ENCODE measurements around the gene ACE2.

ACE2 gene

GRCh38 chrX:15619053-15619755, 18.4 kb upstream of the ACE2 start:
- Histone ChIP-seq H3K36me3 (ENCODE audit: insufficient read depth) (no peaks in the 10 kb centered on the region), H3K27me3 (ENCODE audit: insufficient read depth, low read depth) (no peaks in the 10 kb centered on the region), H2AFZ (ENCODE audit: low read depth) (no peak overlapping the region), H4K20me1 (ENCODE audit: insufficient read depth) (no peaks in the 10 kb centered on the region), H3K4me3 (IDR thresholded peaks at IDR 0.05; ENCODE audit: insufficient read depth, low read depth, low read length) (no peak overlapping the region), H3K79me2 (ENCODE audit: insufficient read depth, low read depth) (no peaks in the 10 kb centered on the region), H3K27ac (no peak overlapping the region), H3K9ac (no peak overlapping the region), H3K4me1 (ENCODE audit: low read depth, poor library complexity, severe bottlenecking) (no peaks in the 10 kb centered on the region), H3K4me2 (no peak overlapping the region)
- no peak for TF ChIP-seq CTCF (conservative IDR thresholded peaks at IDR 0.05; ENCODE audit: low read depth, low read length)

GRCh38 chrX:15617111-15617510, 16.4 kb upstream of the ACE2 start:
- Histone ChIP-seq H3K4me1 (ENCODE audit: low read depth, poor library complexity, severe bottlenecking) (no peaks in the 10 kb centered on the region), H4K20me1 (ENCODE audit: insufficient read depth) (no peaks in the 10 kb centered on the region), H3K27me3 (ENCODE audit: insufficient read depth, low read depth) (no peaks in the 10 kb centered on the region), H3K27ac (no peak overlapping the region), H3K79me2 (ENCODE audit: insufficient read depth, low read depth) (no peaks in the 10 kb centered on the region), H3K4me3 (IDR thresholded peaks at IDR 0.05; ENCODE audit: insufficient read depth, low read depth, low read length) (no peak overlapping the region), H3K4me2 (no peak overlapping the region), H3K9ac (no peak overlapping the region), H3K36me3 (ENCODE audit: insufficient read depth) (no peaks in the 10 kb centered on the region), H2AFZ (ENCODE audit: low read depth) (no peak overlapping the region)
- TF ChIP-seq CTCF (conservative IDR thresholded peaks at IDR 0.05; ENCODE audit: low read depth, low read length): no peak

GRCh38 chrX:15616531-15616930, 15.8 kb upstream of the ACE2 start:
- Histone ChIP-seq H3K27me3 (ENCODE audit: insufficient read depth, low read depth) (no peaks in the 10 kb centered on the region), H4K20me1 (ENCODE audit: insufficient read depth) (no peaks in the 10 kb centered on the region), H2AFZ (ENCODE audit: low read depth) (no peak overlapping the region), H3K36me3 (ENCODE audit: insufficient read depth) (no peaks in the 10 kb centered on the region), H3K27ac (no peak overlapping the region), H3K79me2 (ENCODE audit: insufficient read depth, low read depth) (no peaks in the 10 kb centered on the region), H3K9ac (no peak overlapping the region), H3K4me1 (ENCODE audit: low read depth, poor library complexity, severe bottlenecking) (no peaks in the 10 kb centered on the region), H3K4me3 (IDR thresholded peaks at IDR 0.05; ENCODE audit: insufficient read depth, low read depth, low read length) (no peak overlapping the region), H3K4me2 (no peak overlapping the region)
- TF ChIP-seq CTCF (conservative IDR thresholded peaks at IDR 0.05; ENCODE audit: low read depth, low read length): no peak

GRCh38 chrX:15607067-15607466, 6.3 kb upstream of the ACE2 start:
- H3K9ac ChIP-seq: no peak overlapping the region
- no peak for TF ChIP-seq CTCF (conservative IDR thresholded peaks at IDR 0.05; ENCODE audit: low read depth, low read length)
- H3K27ac ChIP-seq: no peak overlapping the region
- no peak overlapping the region for H2AFZ ChIP-seq (ENCODE audit: low read depth)
- no peaks in the 10 kb centered on the region for H3K27me3 ChIP-seq (ENCODE audit: insufficient read depth, low read depth)
- no peak overlapping the region for H3K4me3 ChIP-seq (IDR thresholded peaks at IDR 0.05; ENCODE audit: insufficient read depth, low read depth, low read length)
- H3K79me2 ChIP-seq (ENCODE audit: insufficient read depth, low read depth): no peaks in the 10 kb centered on the region
- H4K20me1 ChIP-seq (ENCODE audit: insufficient read depth): no peaks in the 10 kb centered on the region
- peaks cover 16% of the 10 kb centered on the region for H3K4me1 ChIP-seq (ENCODE audit: low read depth, poor library complexity, severe bottlenecking)
- H3K36me3 ChIP-seq (ENCODE audit: insufficient read depth): no peaks in the 10 kb centered on the region
- H3K4me2 ChIP-seq: no peak overlapping the region
